ENCODE results near the gene C1QL4. TPM values are rescaled to one million over a fixed set of nuclear protein-coding genes. Genes with fewer than 3 reads are reported as not detected.
A peak's percentile ranks its signal among the peaks of the same experiment; 100 is the strongest.
"Not testable (repeated sequence)": the region's sequence is repeated elsewhere in the genome, so short reads cannot be mapped to it uniquely, and the experiment has no call there.

The C1QL4 gene
- total RNA-seq, 1 experiment from 2014 or later = 1.7 TPM

- DNase-seq (ENCODE audit: low read depth) = no peak
Measured at GRCh38 chr12:49301760-49302159, 35.2 kb downstream of the C1QL4 start.

GRCh38 chr12:49298160-49298559 lies 38.8 kb downstream of the C1QL4 start:
- peak; percentile 26 for DNase-seq (ENCODE audit: low read depth)

- no peak for DNase-seq (ENCODE audit: low read depth)
Measured at GRCh38 chr12:49297695-49298060, 39.3 kb downstream of the C1QL4 start.

- peak; percentile 56 for DNase-seq (ENCODE audit: low read depth)
Measured at GRCh38 chr12:49296836-49297694, 39.9 kb downstream of the C1QL4 start.

- no peak for DNase-seq (ENCODE audit: low read depth)
Measured at GRCh38 chr12:49296034-49296835, 40.8 kb downstream of the C1QL4 start.

GRCh38 chr12:49295082-49295936 lies 41.7 kb downstream of the C1QL4 start, which contains the start of gene PRPH:
PRPH (plus strand) TSS chr12:49295147; CDS start chr12:49295201, 54 bp downstream.
- no peak for DNase-seq (ENCODE audit: low read depth)

GRCh38 chr12:49294804-49295081 lies 42.2 kb downstream of the C1QL4 start:
- no peak for DNase-seq (ENCODE audit: low read depth)

GRCh38 chr12:49294086-49294803 lies 42.7 kb downstream of the C1QL4 start:
- no peak for DNase-seq (ENCODE audit: low read depth)

- DNase-seq (ENCODE audit: low read depth) = no peak
Measured at GRCh38 chr12:49293056-49293956, 43.7 kb downstream of the C1QL4 start.

- DNase-seq (ENCODE audit: low read depth) = no peak
Measured at GRCh38 chr12:49292729-49293055, 44.3 kb downstream of the C1QL4 start.

- DNase-seq (ENCODE audit: low read depth) = no peak
Measured at GRCh38 chr12:49288922-49289555, 47.9 kb downstream of the C1QL4 start.

GRCh38 chr12:49288412-49288853 lies 48.6 kb downstream of the C1QL4 start:
- DNase-seq (ENCODE audit: low read depth) = peak; percentile 50

- DNase-seq (ENCODE audit: low read depth) = no peak
Measured at GRCh38 chr12:49287876-49288275, 49.1 kb downstream of the C1QL4 start.

GRCh38 chr12:49284672-49285071 lies 52.3 kb downstream of the C1QL4 start:
- no peak for DNase-seq (ENCODE audit: low read depth)

GRCh38 chr12:49283541-49284429 lies 53.2 kb downstream of the C1QL4 start:
- DNase-seq (ENCODE audit: low read depth) = no peak

- not testable (repeated sequence) for DNase-seq (ENCODE audit: low read depth)
Measured at GRCh38 chr12:49282740-49283375, 54.1 kb downstream of the C1QL4 start.

Data from RPMI7951 (cell line).